Activated T-cell treated with anti-CD3 and anti-CD28 coated beads for 24 hours (primary cell): ENCODE results near the gene SMIM12.

ENCODE experiments used
- DNase-seq: peaks from one replicate; pipeline ENCODE4 v3.0.0-alpha.2; 2020; ENCODE audit warnings: low read depth

The SMIM12 gene

GRCh38 chr1:34872133-34872503, 12.6 kb upstream of the SMIM12 start:
- DNase-seq = no peak

GRCh38 chr1:34871443-34872132, 12.0 kb upstream of the SMIM12 start:
- DNase-seq = no peak

- no peak for DNase-seq
Observed at GRCh38 chr1:34870395-34870794, 10.8 kb upstream of the SMIM12 start.

- DNase-seq = no peak
Observed at GRCh38 chr1:34869760-34870159, 10.2 kb upstream of the SMIM12 start.

GRCh38 chr1:34868230-34869049, 8.9 kb upstream of the SMIM12 start:
- no peak for DNase-seq

GRCh38 chr1:34867415-34867814, 7.9 kb upstream of the SMIM12 start:
- no peak for DNase-seq

GRCh38 chr1:34866762-34867109, 7.2 kb upstream of the SMIM12 start:
- DNase-seq = no peak

GRCh38 chr1:34865981-34866761, 6.6 kb upstream of the SMIM12 start:
- DNase-seq = peak; percentile 92

- DNase-seq = no peak
Observed at GRCh38 chr1:34865573-34865972, 6.0 kb upstream of the SMIM12 start.

GRCh38 chr1:34864759-34865158, 5.2 kb upstream of the SMIM12 start:
- DNase-seq = no peak

GRCh38 chr1:34863501-34863900, 4.0 kb upstream of the SMIM12 start:
- no peak for DNase-seq

- peak; percentile 21 for DNase-seq
Observed at GRCh38 chr1:34858901-34859445, 576 bp downstream of the SMIM12 start.

GRCh38 chr1:34856697-34857096, 2.9 kb downstream of the SMIM12 start:
- DNase-seq = no peak

- peak; percentile 84 for DNase-seq
Observed at GRCh38 chr1:34852677-34853217, 6.8 kb downstream of the SMIM12 start.

- no peak for DNase-seq
Observed at GRCh38 chr1:34851431-34852105, 8.0 kb downstream of the SMIM12 start.

- no peak for DNase-seq
Observed at GRCh38 chr1:34850382-34850781, 9.2 kb downstream of the SMIM12 start.

- no peak for DNase-seq
Observed at GRCh38 chr1:34847094-34847493, 12.5 kb downstream of the SMIM12 start.

GRCh38 chr1:34846265-34846664, 13.3 kb downstream of the SMIM12 start:
- DNase-seq = no peak

GRCh38 chr1:34845131-34845901, 14.2 kb downstream of the SMIM12 start:
- DNase-seq = no peak

GRCh38 chr1:34844252-34844634, 15.3 kb downstream of the SMIM12 start:
- DNase-seq = no peak
